Activated T-cell treated with anti-CD3 and anti-CD28 coated beads, Interleukin-2, amount 50 U/mL, for 72 hours (primary cell): ENCODE measurements around the gene DMD. TPM values are rescaled to one million over a fixed set of nuclear protein-coding genes. Genes with fewer than 3 reads are reported as not detected.

ENCODE experiments used
- ATAC-seq, 2 donors: fragments of 150-1000 bp; cut with Tn5 transposase; replicated peaks in 1 of 2; 2 replicates each; pipeline ENCODE4 v1.10.0; 2021; ENCODE audit warnings: moderate library complexity in 2 of 2, mild to moderate bottlenecking in 1 of 2
- DNase-seq, 2 donors: peaks; one replicate each; pipeline ENCODE4 v3.0.0; 2021 to 2022; ENCODE audit warnings: mixed read lengths in 1 of 2
- H3K27ac Mint-ChIP-seq: one replicate; pipeline ENCODE4 v1.8.0; 2022; ENCODE audit warnings: mild to moderate bottlenecking, moderate library complexity, mixed read lengths
- H3K27me3 Mint-ChIP-seq: one replicate; pipeline ENCODE4 v1.8.0; 2022; ENCODE audit warnings: low read depth, mixed read lengths
- H3K36me3 Mint-ChIP-seq, 2 donors: one replicate each; pipeline ENCODE4 v1.8.0; 2022; ENCODE audit warnings: mixed read lengths in 2 of 2, mild to moderate bottlenecking in 1 of 2; ENCODE audit not compliant: insufficient read depth in 2 of 2
- H3K4me1 Mint-ChIP-seq: one replicate; pipeline ENCODE4 v1.8.0; 2022; ENCODE audit warnings: low read depth, mixed read lengths
- H3K4me3 Mint-ChIP-seq, 2 donors: one replicate each; pipeline ENCODE4 v1.8.0; 2022; ENCODE audit warnings: mild to moderate bottlenecking in 2 of 2, mixed read lengths in 2 of 2, moderate library complexity in 2 of 2
- H3K9me3 Mint-ChIP-seq, 2 donors: one replicate each; pipeline ENCODE4 v1.8.0; 2022; ENCODE audit warnings: mixed read lengths in 2 of 2
- total RNA-seq, 2 donors: library from RNA; stranded (reverse); gene quantifications; one replicate each; pipeline ENCODE4 v1.2.3, GENCODE V29; 2022

The DMD gene
- total RNA-seq, 2 donors from 2014 or later = 2.9 to 4.6 TPM

DNA sequence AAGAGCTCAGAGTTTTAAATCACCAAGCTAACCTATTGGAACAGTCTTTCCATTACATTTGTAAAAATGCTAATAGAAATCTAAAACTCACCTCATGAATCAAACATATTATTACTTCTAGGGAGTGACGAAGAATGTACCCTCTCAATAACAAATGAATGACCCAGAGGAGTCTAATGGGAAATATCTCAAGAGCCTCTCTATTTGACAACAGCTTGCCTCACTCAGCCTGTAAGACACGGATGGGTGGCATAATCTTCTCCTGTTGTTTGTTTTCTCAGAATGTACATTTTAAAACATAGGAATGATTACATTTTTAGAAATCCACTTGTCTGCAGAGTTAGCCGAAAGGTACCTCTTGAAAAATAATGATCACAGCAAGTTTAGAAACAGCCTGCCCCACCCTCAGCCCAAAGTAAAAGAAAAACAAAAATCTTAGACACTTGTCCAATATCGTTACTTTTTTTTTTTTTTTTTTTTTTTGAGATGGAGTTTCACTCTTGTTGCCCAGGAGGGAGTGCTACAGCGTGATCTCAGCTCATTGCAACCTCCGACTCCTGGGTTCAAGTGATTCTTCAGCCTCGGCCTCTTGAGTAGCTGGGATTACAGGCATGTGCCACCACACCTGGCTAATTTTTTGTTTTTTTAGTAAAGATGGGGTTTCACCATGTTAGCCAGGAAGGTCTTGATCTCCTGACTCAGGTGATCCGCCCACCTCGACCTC, 1955.9 kb downstream of the DMD start:
- no peaks in the 10 kb centered on the region for H3K4me1 Mint-ChIP-seq
- DNase-seq (no peak), ATAC-seq (no peak)
- H3K9me3 Mint-ChIP-seq = no peaks in the 10 kb centered on the region
- H3K36me3 Mint-ChIP-seq = no peaks in the 10 kb centered on the region
- H3K27me3 Mint-ChIP-seq = peaks cover under 1% of the 10 kb centered on the region
- no peak overlapping the region for H3K4me3 Mint-ChIP-seq
- H3K27ac Mint-ChIP-seq = no peak overlapping the region

DNA sequence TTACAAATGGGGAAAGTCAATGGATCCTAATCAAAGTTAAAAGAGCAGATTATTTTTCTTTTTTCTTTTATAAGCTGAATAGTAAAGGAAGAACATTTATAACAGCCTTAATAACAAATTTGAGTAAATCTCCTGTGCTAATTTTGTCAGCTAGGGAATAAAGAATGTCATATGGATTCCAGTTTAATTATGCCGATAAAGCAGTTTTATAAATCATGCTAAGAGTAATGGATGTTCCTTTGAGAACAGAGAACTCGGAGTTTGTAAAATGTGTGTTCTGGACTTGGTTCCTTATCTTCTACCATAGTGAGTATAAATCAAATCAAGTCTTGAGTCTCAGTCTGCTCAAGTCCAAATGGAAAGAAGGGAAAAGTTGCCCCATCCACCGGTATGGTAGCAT, 1959.2 kb downstream of the DMD start:
- H3K9me3 Mint-ChIP-seq = no peaks in the 10 kb centered on the region
- no peak overlapping the region for H3K27ac Mint-ChIP-seq
- no peak for DNase-seq
- H3K4me1 Mint-ChIP-seq = no peaks in the 10 kb centered on the region
- H3K36me3 Mint-ChIP-seq = no peaks in the 10 kb centered on the region
- no peak overlapping the region for H3K4me3 Mint-ChIP-seq
- H3K27me3 Mint-ChIP-seq = peaks cover 10% of the 10 kb centered on the region
- no peak for ATAC-seq

DNA sequence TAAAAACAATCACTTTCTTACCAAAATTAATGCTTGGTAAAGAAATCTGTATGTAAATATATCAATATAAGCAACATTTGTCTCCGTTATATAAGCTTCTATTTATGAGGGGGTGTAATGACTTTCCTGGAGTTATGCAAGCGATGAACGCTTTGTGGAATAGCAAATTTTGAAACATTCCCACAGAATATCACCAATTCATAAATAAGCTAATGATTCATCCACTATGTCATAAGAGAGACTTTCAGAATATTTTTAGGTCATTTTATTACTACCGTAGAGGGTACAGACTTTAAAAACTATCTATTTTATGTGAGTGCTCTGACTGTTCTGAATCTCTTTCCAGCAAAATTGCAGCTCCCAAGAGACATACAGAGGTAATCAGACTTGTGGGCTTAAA, 1960.0 kb downstream of the DMD start:
- DNase-seq (no peak), ATAC-seq (no peak)
- Mint-ChIP-seq H3K27me3 (peaks cover 10% of the 10 kb centered on the region), H3K36me3 (no peaks in the 10 kb centered on the region), H3K4me1 (no peaks in the 10 kb centered on the region), H3K27ac (no peak overlapping the region), H3K9me3 (no peaks in the 10 kb centered on the region), H3K4me3 (no peak overlapping the region)

DNA sequence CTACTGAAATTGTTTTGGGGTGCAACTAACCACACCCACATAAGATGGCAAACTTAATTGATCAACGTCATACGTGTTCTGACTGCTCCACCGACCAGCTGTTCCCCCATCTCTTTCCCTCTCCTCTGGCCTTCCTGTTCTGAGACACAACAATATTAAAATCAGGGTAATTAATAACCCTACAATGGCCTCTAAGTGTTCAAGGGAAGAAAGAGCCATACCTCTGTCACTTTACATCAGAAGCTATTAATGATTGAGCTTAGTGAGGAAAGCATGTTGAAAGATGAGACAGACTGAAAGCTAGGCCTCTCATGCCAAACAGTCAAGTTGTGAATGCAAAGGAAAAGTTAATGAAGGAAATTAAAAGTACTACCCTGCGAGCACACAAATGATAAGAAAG, 1965.6 kb downstream of the DMD start:
- no peak for ATAC-seq
- Mint-ChIP-seq H3K4me3 (no peak overlapping the region), H3K27me3 (peaks cover 28% of the 10 kb centered on the region), H3K4me1 (no peaks in the 10 kb centered on the region), H3K27ac (no peak overlapping the region), H3K36me3 (no peaks in the 10 kb centered on the region), H3K9me3 (no peaks in the 10 kb centered on the region)
- DNase-seq = no peak

DNA sequence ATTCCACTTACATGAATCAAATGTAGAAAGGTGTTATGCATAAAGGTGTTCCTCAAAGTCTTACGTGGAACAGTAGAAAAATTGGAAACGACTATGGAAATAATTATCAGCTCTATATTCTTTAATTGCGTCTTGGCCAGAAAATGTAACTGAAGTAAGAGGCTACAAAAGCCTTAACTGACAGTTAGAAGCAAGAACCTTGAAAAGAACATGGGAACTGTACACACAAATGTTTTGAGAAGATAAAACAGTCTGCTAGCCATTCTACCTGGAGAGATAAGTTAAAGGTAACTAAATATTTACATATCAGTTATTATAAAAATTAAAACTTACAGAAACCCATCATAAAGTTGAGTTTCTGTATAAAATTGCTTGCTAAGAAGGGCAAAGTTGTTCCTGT, 1967.5 kb downstream of the DMD start:
- Mint-ChIP-seq H3K4me3 (no peak overlapping the region), H3K4me1 (no peaks in the 10 kb centered on the region), H3K9me3 (no peaks in the 10 kb centered on the region), H3K27me3 (peaks cover 23% of the 10 kb centered on the region), H3K27ac (no peak overlapping the region), H3K36me3 (no peaks in the 10 kb centered on the region)
- DNase-seq = no peak
- ATAC-seq = no peak

DNA sequence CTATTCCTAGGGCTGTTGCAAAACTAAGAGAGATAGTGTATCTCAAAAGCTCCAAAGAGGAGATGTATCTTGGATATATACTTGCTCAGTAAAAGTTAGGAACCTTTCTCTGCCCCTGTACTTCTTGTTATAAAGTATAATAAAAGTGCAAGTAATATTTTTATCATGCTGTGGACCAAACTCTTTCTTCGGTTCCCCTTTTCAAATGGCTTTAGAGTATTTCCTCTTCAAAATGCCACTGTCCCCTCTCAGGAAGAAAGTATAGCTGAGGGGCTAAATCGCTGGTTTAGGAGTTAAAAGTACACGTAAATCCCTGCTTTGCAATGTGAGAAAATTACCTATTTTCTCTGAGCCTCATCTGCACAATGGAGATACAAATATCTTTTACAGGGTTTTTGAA, 1970.4 kb downstream of the DMD start:
- no peak overlapping the region for H3K27ac Mint-ChIP-seq
- H3K36me3 Mint-ChIP-seq = no peaks in the 10 kb centered on the region

DNA sequence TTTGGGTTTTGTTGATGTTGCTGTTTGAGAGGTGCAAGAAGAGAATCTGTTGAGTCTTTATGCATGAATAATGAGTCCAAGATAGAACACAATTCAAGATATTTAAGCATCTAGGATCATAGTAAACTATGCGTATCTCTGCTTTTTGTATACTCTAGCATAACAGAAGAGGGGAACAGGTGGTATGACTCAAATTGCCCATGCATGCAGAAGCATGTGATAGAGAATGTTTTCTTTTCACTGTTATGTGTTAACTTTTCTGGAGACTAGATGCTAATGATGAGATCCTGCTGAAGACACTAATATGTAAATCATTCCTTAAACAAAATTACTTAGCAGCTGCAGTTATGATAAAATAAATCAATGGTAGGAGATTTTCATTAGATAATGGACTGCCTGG, 1974.2 kb downstream of the DMD start:
- DNase-seq (no peak), ATAC-seq (no peak)
- no peaks in the 10 kb centered on the region for H3K36me3 Mint-ChIP-seq
- H3K4me3 Mint-ChIP-seq = no peak overlapping the region
- no peaks in the 10 kb centered on the region for H3K4me1 Mint-ChIP-seq
- H3K27ac Mint-ChIP-seq = no peak overlapping the region
- H3K9me3 Mint-ChIP-seq = no peaks in the 10 kb centered on the region
- H3K27me3 Mint-ChIP-seq = peaks cover 27% of the 10 kb centered on the region

More for the DNA sequence above, 1970.4 kb downstream of the DMD start:
- Mint-ChIP-seq H3K9me3 (no peaks in the 10 kb centered on the region), H3K4me3 (no peak overlapping the region), H3K4me1 (no peaks in the 10 kb centered on the region), H3K27me3 (peaks cover 19% of the 10 kb centered on the region)
- ATAC-seq = no peak
- no peak for DNase-seq

DNA sequence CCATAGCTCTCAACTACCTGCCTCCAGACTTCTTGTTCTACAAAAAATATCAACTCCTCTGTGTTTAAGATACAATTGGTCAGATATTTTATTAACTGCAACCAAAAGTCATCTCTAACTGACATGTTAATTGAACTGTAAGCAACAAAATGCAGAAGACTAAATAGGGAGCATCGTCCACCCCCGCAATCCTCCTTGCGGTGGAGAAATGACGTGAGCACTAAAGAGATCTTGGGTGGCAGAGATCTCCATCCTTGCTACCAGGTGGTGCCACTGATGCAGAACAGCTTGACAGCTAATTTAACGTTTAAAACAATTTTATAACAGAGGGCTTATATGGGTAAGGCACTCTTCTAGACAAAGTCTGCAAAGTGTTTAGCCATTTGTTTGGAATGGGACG, 1975.1 kb downstream of the DMD start:
- H3K4me3 Mint-ChIP-seq = no peak overlapping the region
- ATAC-seq (no peak), DNase-seq (no peak)
- H3K27me3 Mint-ChIP-seq = peaks cover 26% of the 10 kb centered on the region
- no peaks in the 10 kb centered on the region for H3K4me1 Mint-ChIP-seq
- H3K27ac Mint-ChIP-seq = no peak overlapping the region
- no peaks in the 10 kb centered on the region for H3K36me3 Mint-ChIP-seq
- H3K9me3 Mint-ChIP-seq = no peaks in the 10 kb centered on the region

DNA sequence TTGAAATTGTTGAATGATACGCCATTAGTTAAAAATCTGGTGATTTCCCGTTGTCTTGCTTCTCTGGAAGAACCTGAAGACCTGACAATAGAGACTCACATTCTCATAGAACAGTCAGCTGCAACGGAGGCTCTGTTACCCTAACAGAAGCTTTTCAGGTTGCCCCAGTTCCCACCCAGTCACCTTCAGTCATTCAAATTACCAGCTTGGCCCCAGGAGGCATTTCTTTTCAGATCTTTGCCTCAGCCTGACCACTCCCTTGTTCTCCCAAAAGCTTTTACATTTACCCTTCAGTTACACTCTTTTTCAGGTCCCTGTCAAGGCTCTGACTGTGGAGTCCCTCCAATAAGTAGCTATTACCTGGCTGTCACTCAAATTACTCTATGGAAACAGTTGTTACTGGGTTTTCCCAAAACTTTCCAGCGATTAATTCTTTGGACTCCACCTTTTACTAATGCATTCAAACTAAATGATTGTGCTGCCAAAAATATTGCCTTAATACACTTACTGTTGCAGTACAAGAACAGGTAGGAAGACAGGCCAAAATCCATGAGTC, 1977.3 kb downstream of the DMD start:
- Mint-ChIP-seq H3K4me1 (no peaks in the 10 kb centered on the region), H3K4me3 (no peak overlapping the region), H3K36me3 (no peaks in the 10 kb centered on the region), H3K27me3 (peaks cover 26% of the 10 kb centered on the region), H3K9me3 (no peaks in the 10 kb centered on the region), H3K27ac (no peak overlapping the region)
- DNase-seq (no peak), ATAC-seq (no peak)

DNA sequence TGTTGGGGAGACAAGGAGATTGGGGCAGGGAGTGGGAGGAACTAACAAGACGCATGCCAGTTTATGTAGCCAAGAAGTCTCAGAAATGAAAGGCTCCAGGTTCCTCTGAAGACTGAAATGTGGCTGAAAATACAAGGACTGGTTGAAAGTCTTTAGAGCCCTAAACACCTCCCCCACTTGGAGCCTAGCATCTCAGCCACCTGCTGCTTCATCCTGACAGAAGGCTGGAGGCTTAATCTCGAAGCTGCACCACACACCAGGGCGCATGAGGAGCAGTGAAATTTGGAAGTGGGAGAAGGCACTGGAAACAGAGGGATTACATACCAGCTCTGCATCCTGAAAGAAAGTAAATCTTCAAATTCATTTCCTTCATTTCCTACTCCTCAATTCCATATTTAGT, 1978.8 kb downstream of the DMD start:
- no peaks in the 10 kb centered on the region for H3K9me3 Mint-ChIP-seq
- H3K4me1 Mint-ChIP-seq = no peaks in the 10 kb centered on the region
- H3K36me3 Mint-ChIP-seq = no peaks in the 10 kb centered on the region
- DNase-seq = no peak
- no peak overlapping the region for H3K4me3 Mint-ChIP-seq
- ATAC-seq = no peak
- peaks cover 26% of the 10 kb centered on the region for H3K27me3 Mint-ChIP-seq
- no peak overlapping the region for H3K27ac Mint-ChIP-seq

DNA sequence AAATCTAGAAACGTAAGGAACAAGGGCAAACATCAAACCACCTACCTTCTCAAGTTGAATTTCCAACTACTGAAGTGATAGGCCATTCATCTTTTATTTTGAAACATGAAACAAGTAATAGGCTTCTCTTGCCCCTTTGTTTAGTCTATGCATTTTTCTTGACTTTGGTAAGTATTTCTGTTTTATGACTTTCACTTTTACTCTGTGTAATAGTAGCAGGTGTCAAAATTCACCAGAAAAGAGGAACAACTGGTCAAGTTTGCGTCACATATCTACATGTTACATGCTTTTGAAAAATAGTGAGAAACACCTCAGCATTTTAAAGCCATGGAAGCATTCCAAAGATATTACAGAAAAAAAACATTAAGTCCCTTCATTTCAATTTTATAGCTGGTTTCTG, 1982.4 kb downstream of the DMD start:
- ATAC-seq = no peak
- Mint-ChIP-seq H3K27me3 (peaks cover 24% of the 10 kb centered on the region), H3K27ac (no peak overlapping the region)

DNA sequence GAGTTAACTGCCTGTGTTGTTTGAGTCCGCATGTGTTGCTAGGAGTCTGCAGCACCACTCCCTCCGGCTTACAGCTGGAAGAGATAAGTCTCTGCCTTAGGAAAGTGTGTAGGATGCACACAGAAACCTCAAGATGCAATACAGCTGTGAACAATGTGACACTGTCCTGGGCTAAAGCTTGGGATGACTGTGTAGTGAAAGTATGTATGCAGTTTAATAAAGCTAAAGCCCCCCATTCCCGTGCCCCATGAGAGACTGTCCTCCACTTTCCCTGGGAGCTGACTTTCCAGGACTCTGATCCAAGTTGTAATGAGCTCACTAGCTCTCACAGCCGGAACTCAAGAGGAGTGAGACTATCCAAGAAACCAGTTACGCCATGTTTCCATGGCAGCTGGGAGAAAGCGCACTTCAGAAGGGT, 1982.9 kb downstream of the DMD start:
- Mint-ChIP-seq H3K27me3 (peaks cover 21% of the 10 kb centered on the region), H3K27ac (no peak overlapping the region), H3K4me1 (no peaks in the 10 kb centered on the region), H3K4me3 (no peak overlapping the region), H3K9me3 (peaks cover 0 to 1% of the 10 kb centered on the region in 2 donors), H3K36me3 (peaks cover 0 to 1% of the 10 kb centered on the region in 2 donors)
- DNase-seq = no peak
- ATAC-seq = no peak

More for the DNA sequence above, 1982.4 kb downstream of the DMD start:
- peaks cover 0 to 1% of the 10 kb centered on the region in 2 donors for H3K36me3 Mint-ChIP-seq
- DNase-seq = no peak
- no peak overlapping the region for H3K4me3 Mint-ChIP-seq
- peaks cover 0 to 1% of the 10 kb centered on the region in 2 donors for H3K9me3 Mint-ChIP-seq
- H3K4me1 Mint-ChIP-seq = no peaks in the 10 kb centered on the region

DNA sequence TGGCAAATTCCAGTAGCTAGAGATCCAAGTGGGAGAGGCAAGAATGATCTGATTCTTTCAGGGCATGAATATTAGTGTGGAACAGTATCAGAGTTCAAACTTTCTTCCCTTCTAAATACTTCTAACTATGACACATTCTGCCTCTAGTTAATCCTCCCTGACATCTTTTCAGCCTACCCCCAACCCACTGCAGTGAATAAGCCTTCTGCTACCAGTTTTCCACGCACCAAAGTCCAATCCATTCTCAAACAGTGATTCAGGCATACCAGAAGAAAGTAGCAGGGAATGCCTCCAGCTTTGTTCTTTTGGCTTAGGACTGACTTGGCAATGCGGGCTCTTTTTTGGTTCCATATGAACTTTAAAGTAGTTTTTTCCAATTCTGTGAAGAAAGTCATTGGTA, 1984.1 kb downstream of the DMD start:
- Mint-ChIP-seq H3K27me3 (peaks cover 16% of the 10 kb centered on the region), H3K27ac (no peak overlapping the region), H3K9me3 (peaks cover 0 to 1% of the 10 kb centered on the region in 2 donors), H3K4me3 (no peak overlapping the region), H3K36me3 (peaks cover 0 to 1% of the 10 kb centered on the region in 2 donors), H3K4me1 (no peaks in the 10 kb centered on the region)
- DNase-seq (no peak), ATAC-seq (no peak)

DNA sequence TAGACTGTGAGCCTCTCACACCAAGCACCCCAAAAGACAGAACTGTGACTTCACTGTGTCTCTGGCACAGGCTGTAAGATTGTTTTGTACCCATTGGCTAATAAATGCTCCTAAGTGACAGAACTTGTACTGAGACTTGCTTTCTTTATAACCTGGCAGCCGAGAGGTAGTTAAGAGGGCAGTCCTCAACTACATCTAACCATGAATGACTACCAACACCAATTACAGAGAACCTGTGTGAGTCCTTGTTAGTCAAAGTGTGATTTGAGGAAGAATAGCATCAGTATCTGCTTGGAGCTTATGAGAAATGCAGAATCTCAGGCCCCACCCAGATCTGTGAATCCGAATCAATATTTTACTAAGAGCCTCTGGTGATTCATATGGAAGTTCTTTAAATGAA, 1985.5 kb downstream of the DMD start:
- no peaks in the 10 kb centered on the region for H3K4me1 Mint-ChIP-seq
- no peak overlapping the region for H3K27ac Mint-ChIP-seq
- DNase-seq = no peak
- H3K9me3 Mint-ChIP-seq = peaks cover 0 to 1% of the 10 kb centered on the region in 2 donors
- H3K4me3 Mint-ChIP-seq = no peak overlapping the region
- H3K36me3 Mint-ChIP-seq = peaks cover 0 to 1% of the 10 kb centered on the region in 2 donors
- ATAC-seq = no peak
- H3K27me3 Mint-ChIP-seq = peaks cover 9% of the 10 kb centered on the region
